RKO (cell line): Measurements from ENCODE around the gene PTCH1.

Experiments used
- DNase-seq: peaks from one replicate; pipeline ENCODE4 v3.0.0-alpha.2; 2016; ENCODE audit warnings: low spot score

PTCH1 gene

DNA sequence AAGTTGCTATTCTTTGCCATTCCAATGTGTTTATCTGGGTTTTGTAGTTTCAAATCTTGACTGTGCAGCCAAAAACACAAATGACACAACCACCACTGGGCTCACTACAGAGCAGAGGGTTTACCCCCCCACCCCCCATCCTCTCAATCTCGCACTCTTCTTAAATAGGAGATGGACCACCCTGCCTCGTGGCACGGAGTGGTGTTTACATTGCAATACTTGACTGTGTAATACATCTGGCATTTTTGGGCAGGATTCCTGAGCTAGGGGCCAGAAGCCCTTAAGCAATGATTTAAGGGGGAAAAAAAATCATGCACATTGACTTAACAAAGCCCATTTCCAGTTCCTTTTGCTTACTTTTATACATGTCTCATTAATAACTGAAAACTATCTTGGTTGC lies 19.0 kb downstream of the PTCH1 start:
- DNase-seq: no peak

DNA sequence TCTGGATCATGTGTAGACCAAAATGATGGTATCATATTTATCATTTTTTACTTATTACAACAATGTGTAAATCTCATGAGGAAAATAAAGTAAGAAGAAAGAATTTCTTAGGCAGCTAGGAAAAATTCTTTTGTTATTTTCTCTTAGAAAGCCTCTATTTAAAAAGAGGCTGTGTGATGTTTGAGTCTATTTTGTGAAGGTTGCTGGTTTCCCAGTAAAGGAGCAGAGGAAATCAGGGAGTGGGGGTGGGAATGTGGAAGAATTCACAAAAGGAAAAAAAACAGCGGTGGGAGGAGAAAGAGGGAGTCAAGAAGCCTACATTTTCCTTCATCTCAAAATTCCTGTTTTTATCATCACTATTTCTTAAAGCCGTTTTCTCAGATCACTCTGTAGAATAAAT lies 20.1 kb downstream of the PTCH1 start:
- no peak for DNase-seq

DNA sequence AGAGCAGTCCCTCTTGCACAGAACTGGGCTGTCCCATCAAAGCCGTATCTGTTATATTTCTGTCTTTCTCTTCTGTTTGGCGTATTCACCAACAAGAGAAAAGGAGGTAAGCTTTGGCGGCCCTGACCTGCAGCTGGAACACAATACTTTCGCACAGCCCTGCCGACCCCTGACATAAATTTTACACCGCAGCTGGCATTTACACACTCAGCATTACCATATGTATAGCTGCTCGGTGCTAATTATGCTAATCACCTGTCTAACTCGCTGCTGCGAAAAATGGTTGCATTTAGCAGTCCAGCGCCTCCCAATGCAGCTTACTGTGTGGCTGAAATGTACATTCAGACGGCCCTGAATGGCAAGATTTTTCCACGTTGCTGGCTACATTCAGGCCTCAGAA lies 20.8 kb downstream of the PTCH1 start:
- no peak for DNase-seq

DNA sequence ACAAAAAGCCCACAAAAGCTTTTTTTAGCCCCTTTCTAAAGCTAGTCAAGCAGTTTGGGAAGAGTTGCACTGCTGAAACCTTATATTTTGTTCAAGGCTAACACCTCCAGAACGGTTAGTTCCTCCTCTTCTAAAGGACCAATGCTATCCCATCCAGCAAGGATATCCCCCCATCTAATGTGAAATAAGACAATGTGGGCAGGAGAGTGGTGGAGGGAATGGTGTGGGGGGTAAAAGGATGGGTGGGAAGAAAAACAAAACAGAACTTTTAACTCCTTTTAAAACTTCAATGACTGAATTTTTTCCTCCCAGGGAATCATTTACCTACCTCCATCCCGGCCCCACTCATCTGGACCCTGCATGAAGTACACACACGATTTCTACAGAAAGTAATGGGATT lies 21.2 kb downstream of the PTCH1 start:
- DNase-seq: no peak

DNA sequence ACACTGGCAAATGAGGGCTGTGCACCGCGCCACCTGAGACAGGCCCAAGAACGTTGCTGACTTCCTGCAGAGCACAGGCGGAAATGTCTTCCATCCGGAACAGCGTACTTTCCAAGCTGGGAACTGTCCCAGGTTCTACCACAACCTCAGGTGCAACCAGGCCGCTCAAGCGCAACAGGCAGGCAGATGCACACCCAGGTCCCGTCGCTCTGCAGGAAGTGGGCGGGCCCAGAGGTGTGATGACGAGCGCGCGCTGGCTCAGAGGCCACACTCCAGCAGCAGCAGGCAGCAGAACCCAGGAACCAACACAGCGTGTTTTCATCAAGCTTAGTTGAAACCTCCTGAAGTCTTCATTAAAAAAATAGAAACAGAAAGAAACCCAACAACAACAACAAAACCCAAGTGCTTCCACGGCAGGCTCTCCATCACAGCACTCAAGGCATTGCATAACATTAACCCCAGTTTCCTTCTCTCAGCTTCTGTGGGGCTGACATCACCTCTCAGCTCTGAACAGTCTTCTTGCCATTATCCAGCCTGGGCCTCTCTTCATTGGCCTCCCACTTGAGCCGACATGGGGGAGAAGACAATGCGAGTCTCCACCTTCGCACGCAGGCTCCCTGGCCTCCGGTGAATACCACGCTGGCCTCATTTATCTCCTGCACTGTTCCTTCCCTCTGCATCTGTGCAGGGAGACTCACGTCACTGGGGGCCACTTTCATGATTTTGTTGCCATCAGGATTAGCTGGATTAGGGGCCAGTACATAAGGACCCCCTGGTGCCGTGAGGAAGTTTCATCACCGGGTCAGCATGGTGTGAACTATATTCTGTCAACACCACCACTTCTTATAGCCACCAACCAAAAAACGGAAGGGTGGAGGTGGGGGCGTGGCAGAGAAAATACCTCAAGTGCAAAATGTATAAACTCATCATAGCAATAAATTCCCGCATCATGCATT lies 22.1 kb downstream of the PTCH1 start:
- DNase-seq: no peak

DNA sequence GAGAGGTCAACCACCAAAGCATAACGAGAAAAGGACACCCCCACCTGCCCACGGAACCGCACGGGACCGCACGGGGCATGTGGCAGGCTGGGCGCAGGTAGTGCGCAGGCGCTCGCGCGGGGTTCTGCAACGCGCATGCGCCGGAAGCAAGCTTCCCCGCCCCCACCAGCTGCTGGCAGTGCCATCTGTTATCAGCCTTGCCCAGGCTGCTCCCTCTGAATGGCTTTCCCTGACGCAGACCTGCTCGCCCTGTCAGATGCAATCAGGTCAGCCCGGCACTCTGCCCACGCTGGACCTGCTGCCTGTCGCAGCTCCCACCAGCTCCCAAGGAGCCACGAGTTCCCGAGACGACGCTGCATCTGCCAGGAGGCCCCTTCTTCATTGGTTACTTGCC lies 22.8 kb downstream of the PTCH1 start:
- DNase-seq: no peak

DNA sequence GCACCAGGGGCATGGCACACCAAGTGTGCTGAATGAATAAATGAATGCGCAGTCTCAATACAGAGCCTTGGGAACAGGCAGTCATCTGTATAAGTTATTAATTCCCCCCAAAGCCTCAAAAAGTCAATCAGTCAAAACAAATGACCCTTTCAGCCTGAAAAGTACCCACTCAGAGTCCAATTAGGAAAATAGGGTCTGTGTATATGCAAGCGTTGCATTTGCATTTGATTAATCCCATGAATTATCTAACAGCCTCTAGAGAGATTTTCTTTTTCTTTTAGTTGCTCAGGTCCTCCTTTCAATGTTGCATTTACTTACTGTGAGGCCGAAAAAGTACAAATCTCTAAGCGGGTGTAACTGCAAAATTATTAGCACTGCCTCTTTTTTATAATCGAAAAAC lies 23.4 kb downstream of the PTCH1 start:
- no peak for DNase-seq

DNA sequence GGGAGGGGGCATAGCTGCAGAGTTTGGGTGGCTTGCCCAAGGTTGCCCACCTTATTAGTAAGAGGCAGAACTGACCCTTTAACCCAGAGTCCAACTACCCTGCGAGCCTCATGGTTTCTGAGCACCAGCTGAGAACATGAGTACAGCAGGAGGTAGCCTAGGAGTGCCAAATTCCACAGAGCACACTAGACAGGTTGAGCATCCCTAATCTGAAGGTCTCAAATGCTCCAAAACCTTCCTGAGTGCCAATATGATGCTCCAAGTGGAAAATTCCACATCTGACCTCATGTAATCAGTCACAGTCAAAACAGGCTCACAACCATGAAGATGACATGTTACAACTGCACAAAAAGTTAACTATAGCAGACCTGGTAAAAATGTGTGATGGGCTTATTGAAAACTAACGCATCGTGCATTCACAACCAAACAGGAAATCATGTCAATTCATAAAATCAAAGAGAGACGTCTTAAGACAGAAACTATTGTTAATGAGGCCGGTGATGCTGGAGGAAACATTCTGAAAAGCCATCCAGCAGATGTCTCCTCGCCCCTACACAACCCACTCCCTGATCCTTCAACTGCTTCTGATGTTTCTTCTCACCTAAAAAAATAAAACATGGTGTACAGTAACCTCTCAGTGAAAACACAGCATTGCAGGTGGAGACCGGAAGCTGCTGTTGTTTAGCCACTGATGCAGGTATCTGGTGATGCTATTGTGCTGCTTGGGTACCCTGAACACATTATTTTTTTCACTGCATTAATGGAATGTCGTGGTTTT lies 25.0 kb downstream of the PTCH1 start:
- DNase-seq: no peak

DNA sequence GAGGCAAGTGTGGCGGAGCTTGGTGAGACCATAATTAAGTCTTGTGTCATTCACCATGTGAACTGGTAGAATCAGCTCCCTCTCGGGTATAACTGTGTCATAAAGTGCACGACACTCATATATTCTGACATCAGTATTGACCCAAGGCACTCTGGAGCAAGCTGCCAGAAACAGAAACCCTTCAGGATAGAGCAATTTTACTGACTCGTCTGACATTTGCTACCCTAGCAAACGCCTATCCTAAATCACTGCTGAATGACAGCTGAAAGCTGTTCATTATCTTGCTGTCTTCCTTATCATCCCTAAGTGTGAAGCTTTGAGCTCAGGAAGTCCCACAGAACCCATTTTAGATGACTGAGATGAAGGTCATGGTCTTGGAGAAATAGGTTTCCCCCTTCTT lies 27.8 kb downstream of the PTCH1 start:
- DNase-seq: no peak

DNA sequence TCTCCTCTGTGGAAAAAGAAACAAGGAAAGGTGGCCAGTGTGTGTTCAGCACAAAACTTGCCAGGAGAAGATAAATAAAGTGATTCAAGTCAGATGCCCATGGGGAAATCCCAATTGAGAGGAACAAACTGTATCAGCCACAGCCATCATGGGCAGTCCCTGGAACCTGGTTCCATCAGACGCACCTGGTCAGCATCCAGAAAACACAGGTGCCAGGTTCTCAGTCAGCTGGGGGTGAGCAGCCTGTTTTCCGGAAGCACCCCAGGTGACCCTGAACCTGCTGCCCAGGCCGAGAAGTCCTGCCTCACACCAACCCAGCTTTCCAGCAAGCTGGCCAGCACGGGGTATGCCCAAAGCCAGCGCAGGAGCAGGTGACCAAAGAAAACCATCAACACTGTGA lies 30.5 kb downstream of the PTCH1 start:
- DNase-seq: no peak

DNA sequence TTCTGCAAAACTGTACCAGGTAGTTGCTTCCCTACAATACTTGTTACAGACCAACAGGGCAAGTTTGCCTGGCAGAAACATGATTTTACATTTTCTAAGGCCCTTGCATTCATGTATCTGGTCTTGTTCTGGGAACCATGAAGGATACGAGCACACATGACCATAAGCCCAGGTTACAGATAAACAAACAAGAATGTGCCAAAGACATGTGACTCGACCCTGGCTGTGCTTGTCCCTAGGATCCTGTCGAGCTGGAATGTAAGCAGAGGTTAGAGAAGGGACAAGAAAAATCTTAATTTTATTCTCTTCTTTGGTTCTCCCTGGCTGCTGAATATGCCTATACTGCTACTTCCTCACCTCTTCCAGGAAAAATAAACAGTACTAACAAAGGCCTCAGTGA lies 32.5 kb downstream of the PTCH1 start:
- DNase-seq: no peak

DNA sequence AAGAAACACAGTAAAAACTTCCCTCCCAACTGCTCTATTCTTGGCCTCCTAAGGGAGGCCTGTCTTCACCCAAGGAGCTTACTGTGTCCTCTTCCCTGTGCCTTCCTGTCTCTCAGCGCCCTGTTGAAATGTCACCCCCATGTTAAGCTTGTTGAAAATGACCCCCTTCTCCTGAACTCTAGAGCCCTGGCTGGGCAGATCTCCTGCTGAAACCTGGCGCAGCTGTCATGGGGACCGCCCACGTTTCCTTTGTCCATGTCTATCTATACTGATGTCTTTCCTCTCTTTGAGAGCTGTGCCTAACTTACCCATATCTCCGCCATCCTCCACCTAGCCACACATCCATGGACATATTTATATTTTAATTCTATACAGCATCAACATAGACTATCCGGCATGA lies 33.3 kb downstream of the PTCH1 start:
- DNase-seq: no peak

DNA sequence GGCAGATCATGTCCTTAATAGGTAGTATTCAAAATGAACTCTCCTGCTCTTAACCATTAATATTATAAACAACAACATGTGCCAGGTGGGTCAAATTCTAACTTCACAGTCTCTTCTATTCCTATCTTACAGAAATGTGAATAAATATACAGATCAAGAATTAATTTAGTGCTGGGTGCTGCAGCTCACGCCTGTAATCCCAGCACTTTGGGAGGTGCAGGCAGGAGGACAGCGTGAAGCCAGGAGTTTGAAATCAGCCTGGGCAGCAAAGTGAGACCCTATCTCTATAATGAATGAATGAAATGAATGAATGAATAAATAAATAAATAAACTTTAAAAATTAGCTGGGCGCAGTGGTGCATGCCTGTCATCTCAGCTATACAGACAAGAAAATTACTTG lies 34.1 kb downstream of the PTCH1 start:
- no peak for DNase-seq

DNA sequence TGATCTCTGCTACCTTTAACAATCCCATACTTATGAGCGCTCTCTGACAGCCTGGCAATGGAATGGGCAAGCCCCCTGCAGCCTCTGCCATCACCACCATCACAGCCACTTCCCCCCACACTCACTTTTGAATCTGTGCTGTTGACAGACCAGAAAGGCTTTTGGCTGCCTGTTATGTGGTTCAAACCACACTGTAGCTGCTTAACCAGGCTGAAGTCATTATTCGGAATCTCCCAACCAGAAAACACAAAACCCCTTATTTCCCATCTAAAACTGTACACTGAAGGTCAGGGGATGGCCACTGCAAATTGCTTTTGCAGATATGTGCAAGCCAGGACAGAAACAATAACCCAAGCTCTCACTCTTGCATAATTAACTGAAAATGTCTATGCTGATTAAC lies 35.8 kb downstream of the PTCH1 start:
- DNase-seq: no peak

DNA sequence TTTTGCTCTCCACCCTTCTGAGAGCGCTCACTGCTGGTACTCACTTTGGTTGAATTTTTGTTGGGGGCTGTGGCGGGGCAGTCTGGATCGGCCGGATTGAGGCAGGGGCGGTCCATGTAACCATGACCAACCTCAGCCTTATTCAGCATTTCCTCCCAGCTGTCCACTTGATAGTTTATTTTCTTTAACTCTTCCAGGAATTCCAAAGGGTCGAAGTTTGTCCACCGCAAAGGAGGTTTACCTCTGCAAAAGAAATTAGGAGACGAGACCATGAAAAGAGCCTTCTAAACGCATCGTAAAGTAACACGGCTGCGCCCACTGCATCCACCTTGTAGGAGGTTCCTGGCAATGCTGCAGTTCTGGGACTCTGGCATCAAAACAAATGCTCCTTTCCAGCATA lies 36.4 kb downstream of the PTCH1 start:
- DNase-seq: no peak

DNA sequence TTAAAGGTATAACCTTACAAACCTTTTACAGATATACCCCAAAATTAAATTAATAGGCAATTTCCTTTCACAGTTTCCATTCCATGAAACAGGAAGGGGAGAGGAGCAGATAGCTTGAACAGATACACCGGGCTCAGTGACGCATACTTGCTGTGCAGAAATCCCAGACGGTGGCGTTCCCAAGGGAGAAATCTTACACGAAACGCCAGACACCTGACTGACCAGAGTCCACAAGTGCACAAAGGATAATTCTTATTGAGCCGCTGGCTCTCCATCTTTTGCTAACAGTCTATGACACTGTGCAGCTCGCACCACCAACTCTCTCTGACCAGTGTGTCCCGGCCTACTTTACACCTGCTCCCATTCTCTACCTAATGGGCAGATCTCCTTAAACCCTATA lies 37.4 kb downstream of the PTCH1 start:
- DNase-seq: no peak

DNA sequence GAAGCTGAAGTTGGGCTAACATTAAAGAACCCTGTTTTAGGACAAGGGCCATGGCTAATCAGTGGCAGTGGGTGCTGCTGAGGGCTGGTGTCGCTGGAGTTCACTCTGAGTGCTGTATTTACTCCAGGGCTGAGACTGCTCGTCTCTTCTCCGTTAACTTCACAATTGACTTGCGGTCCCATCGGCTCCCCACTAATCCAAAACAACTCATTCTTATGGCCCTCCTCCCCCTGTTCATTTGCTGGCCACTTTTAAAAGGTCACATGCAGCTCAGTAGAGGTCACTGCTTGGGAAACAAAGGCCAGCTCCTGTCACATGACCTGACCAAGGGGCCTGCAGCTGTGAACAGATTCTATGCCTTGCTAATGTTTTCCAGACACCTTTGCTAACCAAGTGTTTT lies 38.4 kb downstream of the PTCH1 start:
- no peak for DNase-seq

DNA sequence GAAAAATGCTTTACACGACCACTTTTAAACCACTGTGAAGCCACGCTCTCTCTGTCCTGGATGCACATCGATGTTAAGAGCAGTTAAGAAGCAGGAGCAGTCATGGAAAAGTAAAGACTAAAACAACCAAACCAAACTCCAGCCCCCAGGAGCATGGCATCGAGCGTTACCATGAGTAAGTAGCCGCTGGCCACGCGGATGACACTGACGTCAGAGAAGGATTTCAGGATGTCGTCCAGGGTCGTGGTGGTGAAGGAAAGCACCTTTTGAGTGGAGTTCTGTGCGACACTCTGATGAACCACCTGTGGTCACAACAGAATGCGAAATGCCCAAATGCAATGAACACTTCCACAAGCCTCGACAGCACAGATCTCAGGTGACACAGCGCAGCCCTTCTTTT lies 38.9 kb downstream of the PTCH1 start:
- DNase-seq: no peak

DNA sequence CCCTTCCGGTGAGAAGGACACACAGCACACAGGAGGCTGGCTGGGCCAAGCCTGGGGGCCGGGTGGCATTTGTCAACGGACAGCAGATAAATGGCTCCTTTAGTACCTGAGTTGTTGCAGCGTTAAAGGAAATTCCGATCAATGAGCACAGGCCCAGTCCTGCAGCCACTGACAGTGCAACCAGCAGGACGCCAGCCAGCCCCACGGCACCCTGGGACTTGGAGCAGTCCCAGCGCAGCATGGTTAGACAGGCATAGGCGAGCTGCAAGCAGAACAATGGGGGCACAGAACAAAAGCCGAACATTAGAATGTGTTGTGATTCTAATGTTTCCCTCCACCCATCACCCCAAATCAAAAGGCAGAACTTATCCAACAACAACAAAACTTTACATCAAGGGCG lies 39.3 kb downstream of the PTCH1 start:
- no peak for DNase-seq

DNA sequence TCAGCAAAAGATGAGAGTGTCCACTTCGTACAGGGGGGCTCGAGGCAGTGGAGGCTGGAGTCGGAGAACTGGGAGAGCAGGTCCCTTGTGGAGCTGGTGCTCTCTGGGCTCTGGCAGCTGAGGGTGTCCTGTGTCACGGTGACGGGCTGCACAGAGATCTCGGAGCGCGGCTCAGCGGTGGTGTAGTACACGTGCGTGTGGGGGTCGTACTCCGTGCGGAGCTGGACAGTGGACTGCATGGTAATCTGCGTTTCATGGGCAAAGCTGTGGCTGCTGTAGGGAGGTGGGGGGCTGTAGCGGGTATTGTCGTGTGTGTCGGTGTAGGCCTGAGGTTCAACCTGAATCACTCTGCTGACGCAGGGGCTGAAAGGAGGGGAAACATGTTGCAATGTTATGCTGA lies 48.0 kb downstream of the PTCH1 start:
- no peak for DNase-seq

DNA sequence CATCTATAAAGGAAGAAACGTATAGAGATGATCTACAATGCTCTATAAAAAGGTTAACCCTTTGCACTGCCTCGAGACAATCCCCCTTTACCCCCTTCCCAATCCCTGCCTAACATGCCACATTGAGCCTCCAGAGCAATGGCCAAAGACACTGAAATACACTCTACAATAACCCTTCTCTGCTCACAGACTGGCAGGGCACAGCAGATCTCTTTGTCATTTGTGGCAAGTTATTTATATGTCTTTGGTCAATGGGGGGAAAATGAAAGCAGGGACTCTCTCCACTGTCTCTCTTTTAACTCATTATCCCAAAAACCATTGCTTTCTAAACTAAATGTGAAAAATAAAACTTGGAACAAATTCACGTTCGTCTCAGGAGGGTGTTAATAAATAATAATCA lies 51.7 kb downstream of the PTCH1 start:
- DNase-seq: no peak

DNA sequence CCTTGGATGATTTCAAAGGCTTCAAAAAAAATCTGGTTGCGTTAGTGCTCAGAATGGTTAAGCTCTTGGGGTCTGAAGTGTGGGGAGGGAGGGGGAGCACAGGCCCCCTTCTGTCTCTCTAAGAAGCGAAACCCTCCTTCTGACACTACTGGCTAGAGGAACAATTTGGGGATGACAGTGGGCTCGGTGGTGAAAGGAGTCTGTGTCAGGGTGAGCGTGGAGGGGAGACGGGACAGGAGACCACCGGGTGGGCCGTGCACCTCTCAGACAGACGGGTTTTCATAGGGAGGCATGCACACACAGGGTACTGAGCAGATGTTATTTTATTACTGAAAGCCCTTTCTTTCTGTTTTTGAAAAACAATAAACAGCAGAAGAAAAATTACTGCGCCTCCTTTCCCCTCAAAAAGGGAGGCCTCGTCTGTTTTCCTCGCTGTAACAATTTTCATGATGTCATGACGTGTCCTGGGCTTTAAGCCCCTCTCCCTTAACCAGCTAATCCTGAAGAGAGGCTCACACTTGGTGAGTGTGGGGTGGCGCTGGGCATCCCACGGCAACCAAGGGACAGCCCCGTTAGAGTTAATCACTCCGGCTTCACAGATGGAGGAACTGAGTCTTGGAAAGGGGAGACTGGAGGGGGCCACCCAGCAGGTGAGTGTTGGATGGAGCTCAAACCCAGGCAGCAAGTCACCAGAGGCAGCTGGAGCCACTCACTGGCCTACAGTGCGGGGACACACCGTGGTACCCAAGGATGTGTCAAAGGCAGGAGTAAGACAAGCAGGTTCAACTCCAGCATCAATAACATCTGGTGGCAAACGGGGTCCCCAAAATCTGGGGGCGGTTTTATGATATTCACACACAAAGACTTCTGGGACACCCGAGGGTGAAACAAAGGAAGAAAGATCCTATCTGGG lies 53.4 kb downstream of the PTCH1 start:
- no peak for DNase-seq
